ENCODE data around the gene CCNH. TPM values are rescaled to one million over a fixed set of nuclear protein-coding genes. Genes with fewer than 3 reads are reported as not detected.

CCNH gene
- total and polyA plus RNA-seq, 9 donors = 21.7 to 160 (median 44.6) TPM

DNA sequence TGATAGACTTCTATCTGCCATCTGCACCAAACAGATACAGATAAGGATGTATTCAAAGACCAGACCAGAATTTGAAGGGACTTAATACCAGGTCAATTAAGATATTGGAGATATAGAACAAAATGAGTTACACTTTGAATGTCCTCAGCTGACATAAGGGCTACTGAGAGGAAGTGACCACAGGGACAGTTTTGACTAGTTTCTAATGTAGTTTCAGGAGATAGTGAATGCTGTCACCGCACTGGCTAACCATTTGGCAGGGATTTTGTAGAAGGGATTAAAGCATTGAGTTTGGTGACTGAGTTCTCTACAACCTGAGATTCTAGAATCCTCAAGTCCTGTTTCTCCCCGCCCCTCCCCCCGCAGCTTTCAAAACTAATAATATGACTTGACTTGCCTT lies 22.7 kb downstream of the CCNH start:
- Histone ChIP-seq H3K4me1 (ENCODE audit: insufficient read depth) (peaks cover 1% of the 10 kb centered on the region), H3K9me3 (no peaks in the 10 kb centered on the region)
- 87 to 98% (median 89%) methylated on average over 3 of the region's 3 CpGs for WGBS, 3 donors

GRCh38 chr5:87389296-87390034 lies 23.3 kb downstream of the CCNH start:
- intact Hi-C loops (cut with DNase I) = no loop called here
- no peak for DNase-seq

More for the DNA sequence above, 22.7 kb downstream of the CCNH start:
- no peak for DNase-seq
- H3K27me3 ChIP-seq = no peaks in the 10 kb centered on the region
- H3K4me3 ChIP-seq = no peak overlapping the region
- H3K27ac ChIP-seq = no peak overlapping the region
- TF ChIP-seq POLR2A (IDR thresholded peaks at IDR 0.05) (no peak), EP300 (IDR thresholded peaks at IDR 0.05) (no peak)
- TF ChIP-seq, protein P1, sequence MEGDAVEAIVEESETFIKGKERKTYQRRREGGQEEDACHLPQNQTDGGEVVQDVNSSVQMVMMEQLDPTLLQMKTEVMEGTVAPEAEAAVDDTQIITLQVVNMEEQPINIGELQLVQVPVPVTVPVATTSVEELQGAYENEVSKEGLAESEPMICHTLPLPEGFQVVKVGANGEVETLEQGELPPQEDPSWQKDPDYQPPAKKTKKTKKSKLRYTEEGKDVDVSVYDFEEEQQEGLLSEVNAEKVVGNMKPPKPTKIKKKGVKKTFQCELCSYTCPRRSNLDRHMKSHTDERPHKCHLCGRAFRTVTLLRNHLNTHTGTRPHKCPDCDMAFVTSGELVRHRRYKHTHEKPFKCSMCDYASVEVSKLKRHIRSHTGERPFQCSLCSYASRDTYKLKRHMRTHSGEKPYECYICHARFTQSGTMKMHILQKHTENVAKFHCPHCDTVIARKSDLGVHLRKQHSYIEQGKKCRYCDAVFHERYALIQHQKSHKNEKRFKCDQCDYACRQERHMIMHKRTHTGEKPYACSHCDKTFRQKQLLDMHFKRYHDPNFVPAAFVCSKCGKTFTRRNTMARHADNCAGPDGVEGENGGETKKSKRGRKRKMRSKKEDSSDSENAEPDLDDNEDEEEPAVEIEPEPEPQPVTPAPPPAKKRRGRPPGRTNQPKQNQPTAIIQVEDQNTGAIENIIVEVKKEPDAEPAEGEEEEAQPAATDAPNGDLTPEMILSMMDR (IDR thresholded peaks at IDR 0.05) = no peak
- H3K36me3 ChIP-seq = no peaks in the 10 kb centered on the region
- intact Hi-C loops (cut with DNase I) = no loop called here

GRCh38 chr5:87388129-87388528 lies 24.6 kb downstream of the CCNH start:
- WGBS, 3 donors = 56 to 67% (median 57%) methylated on average over 2 of the region's 2 CpGs
- intact Hi-C loops (cut with DNase I) = no loop called here
- H3K36me3 ChIP-seq = no peaks in the 10 kb centered on the region
- TF ChIP-seq POLR2A (IDR thresholded peaks at IDR 0.05) = no peak
- TF ChIP-seq, protein P1 (IDR thresholded peaks at IDR 0.05) = no peak
- no peak for TF ChIP-seq EP300 (IDR thresholded peaks at IDR 0.05)
- H3K27ac ChIP-seq = no peak overlapping the region
- H3K4me3 ChIP-seq = no peak overlapping the region
- no peaks in the 10 kb centered on the region for H3K9me3 ChIP-seq
- no peaks in the 10 kb centered on the region for H3K27me3 ChIP-seq
- H3K4me1 ChIP-seq (ENCODE audit: insufficient read depth) = no peaks in the 10 kb centered on the region
- no peak for DNase-seq

More at GRCh38 chr5:87389296-87390034, 23.3 kb downstream of the CCNH start:
- no peaks in the 10 kb centered on the region for H3K27me3 ChIP-seq
- H3K27ac ChIP-seq = no peak overlapping the region
- H3K9me3 ChIP-seq = no peaks in the 10 kb centered on the region
- 91 to 94% (median 93%) methylated on average over 14 of the region's 14 CpGs for WGBS, 3 donors
- H3K36me3 ChIP-seq = no peaks in the 10 kb centered on the region
- no peak overlapping the region for H3K4me3 ChIP-seq
- peaks cover 1% of the 10 kb centered on the region for H3K4me1 ChIP-seq (ENCODE audit: insufficient read depth)
- TF ChIP-seq, protein P1 (IDR thresholded peaks at IDR 0.05) = no peak
- TF ChIP-seq EP300 (IDR thresholded peaks at IDR 0.05) (no peak), POLR2A (IDR thresholded peaks at IDR 0.05) (no peak)

DNA sequence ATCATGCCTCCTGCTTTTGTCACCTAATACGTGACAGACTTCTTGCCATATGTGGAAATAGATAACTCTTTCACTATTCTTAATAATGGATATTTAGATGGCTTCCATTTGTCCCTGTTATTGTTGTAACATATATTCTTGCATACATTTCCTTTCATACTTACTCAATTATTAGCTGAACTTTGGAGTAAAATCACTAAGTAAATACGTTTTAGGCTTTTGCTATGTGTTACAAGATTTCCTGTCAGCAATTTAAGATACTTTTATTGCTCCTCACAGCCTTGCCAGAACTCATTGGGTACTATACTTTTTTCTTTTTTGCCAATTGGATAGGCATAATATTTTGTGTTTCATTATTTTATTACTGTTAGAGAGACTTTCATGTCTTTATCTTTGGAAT lies 26.9 kb downstream of the CCNH start:
- Histone ChIP-seq H3K27ac (no peak overlapping the region), H3K36me3 (no peaks in the 10 kb centered on the region), H3K9me3 (no peaks in the 10 kb centered on the region), H3K4me1 (ENCODE audit: insufficient read depth) (no peaks in the 10 kb centered on the region), H3K4me3 (no peak overlapping the region), H3K27me3 (no peaks in the 10 kb centered on the region)
- WGBS, 3 donors = 90 to 92% (median 90%) methylated on average over 2 of the region's 2 CpGs
- no peak for DNase-seq
- TF ChIP-seq EP300 (IDR thresholded peaks at IDR 0.05) (no peak), POLR2A (IDR thresholded peaks at IDR 0.05) (no peak)
- TF ChIP-seq, protein P1 (IDR thresholded peaks at IDR 0.05) = no peak
- intact Hi-C loops (cut with DNase I) = no loop called here

All from ovary (tissue), 9 donors.